Measurements from ENCODE around the gene FMN2.
"Not testable (repeated sequence)": the region's sequence is repeated elsewhere in the genome, so short reads cannot be mapped to it uniquely, and the experiment has no call there.

Gene FMN2

DNA sequence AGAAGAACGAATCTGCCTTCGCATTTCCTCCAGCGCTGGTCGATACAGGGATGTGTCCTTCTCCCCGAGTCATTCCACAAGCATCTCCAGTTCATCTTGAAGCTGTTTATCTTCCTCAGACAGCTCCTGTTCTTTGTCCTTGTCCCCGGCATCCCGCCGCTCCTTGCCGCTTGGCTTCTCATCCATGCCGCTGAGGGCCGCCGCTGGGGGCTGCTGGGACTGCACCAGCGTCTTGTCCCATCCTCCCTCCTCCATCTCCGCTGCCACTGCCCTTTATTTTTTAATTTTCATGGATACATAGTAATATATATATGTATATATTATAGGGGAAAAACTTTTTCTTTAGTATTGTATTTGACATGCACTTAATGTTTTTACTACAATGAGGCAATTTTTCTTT is 53.4 kb downstream of the FMN2 start:
- no peak for DNase-seq

DNA sequence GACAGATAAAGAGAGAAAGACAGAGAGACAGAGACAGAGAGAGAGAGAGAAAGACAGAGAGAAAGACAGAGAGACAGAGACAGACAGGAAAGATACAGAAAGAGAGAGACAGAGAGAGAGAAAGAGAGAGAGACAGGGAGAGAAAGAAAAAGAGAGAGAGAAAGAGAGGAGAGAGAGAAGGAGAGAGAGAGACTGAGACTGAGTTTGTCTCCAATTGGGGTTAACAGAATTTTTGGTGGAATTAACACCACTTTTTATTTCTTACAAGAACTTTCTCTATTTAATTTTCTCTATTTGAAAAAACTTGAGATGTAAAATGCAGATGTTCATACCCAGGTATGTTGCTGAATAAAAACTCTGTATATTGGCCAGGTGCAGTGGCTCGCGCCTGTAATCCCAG is 56.6 kb downstream of the FMN2 start:
- no peak for DNase-seq

DNA sequence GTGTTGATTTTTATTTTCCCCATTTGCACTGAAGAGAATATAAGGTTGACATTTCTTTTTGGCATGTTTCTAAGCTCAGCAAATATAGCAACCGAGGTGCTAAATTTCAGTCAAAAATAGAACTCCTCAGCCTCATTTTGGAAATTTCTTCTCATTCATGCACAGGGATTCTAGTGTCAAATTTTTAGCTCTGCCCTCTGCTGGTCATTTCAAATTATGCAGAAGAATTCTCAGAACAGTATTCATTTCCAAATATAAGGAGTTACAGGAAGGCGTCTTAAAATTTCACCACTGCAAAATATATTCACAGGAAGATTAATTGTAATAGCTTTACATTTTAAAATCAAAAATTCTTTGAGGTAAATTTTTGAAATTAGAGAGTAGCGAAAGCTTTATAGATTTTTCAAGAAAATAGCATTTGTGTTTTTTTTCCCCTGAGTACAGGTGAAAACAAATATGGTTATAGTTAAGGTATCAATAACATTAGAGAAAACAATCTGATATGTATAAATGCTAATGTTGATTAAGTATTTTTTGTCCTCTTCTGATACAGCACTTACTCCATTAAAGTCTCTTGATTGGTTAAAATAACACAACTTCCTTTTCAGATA is 57.9 kb downstream of the FMN2 start:
- peak; percentile 72 for DNase-seq

DNA sequence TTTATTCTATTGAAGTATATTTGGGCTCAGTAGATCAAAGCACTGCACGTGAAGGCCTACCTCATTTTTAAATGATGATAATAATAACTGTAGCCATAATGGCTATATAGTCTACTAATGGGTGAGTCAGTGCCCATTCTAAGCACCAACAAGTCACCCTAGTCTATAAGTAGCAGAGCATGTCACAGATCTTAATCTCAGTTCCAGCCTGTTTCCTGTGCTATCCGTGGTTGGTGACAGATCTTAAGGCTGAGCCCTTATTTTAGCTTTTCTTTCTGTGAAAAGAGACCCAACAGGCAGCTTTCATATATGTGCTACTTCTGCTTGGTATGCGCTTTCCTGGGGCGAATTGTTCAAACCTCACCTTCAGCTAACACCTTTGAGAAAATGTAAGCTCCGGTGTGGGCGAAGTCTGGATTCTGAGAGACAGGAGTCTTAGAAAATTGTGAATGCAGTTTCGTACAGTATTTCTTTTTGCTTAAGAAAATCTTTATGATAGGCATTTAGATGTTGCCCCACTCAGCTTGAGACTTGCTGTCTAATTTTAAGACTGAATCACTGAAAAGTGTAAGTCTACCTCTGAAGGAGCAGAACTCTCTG is 59.6 kb downstream of the FMN2 start:
- no peak for DNase-seq

DNA sequence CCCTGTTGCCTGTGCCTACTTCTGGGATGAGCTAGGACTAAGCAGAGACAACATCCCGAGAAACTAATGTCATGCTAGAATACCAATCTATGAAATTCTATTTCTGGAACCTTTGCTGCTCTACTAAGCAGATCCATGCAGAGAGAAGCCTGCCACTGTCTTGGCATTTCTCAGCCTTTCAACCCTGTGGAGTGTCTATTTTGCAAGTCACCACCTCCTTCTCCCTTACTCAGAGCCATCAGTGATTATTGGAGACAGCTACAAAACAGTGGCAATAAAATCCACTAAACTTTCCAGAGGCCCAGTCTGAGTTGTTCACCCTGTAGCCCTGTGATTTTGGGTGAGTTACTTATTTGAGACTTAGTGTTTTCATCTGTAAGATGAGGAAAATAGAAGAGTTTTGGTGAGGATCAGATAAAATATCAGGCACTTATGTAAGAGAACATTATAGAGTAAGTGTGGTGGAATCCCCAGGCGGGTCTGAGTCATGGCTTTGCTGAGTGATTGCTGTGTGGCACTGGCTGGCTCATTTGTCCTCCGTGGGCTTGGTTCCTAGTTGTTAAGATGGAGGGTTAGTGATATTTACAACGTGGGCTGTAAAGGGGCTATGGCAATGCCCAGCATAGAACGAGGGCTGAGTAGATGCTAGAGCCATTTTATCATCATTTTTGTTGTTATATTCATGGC is 61.1 kb downstream of the FMN2 start:
- DNase-seq: no peak

DNA sequence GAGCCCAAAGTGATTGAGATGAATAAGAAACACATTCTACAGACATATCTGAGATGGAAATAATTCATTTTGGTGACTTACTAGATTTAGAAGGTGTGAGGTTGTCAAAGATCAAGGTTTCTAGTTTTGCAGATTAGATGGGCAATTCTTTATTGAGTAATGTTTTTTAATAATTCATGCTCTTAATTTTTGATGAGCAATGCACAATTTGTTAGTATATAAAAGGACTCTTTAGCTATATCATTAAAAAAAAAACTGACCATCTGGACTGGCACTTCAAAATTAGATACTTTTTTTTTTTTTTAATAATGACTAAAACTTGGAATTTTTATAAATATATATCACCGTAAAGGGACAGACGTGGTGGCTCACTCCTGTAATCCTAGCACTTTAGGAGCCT is 63.9 kb downstream of the FMN2 start:
- DNase-seq: no peak

DNA sequence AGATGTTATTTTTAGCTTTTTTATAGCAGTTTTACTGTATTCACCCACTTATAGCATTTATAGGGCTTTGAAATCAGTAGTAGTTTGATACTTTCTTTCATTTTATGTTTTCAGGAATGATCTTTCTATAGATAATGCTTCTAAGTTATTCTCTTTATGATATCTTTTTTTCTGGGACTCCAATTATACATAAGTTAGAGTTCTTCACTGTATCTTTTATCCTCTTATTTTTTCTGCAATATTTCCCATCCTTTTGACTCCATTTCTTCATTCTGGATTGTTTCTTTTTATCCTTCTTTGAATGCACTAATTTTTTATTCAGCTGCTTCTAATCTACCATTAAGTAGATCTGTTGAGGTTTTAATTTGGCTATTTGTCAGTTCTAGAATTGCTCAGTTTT is 73.1 kb downstream of the FMN2 start:
- no peak for DNase-seq

DNA sequence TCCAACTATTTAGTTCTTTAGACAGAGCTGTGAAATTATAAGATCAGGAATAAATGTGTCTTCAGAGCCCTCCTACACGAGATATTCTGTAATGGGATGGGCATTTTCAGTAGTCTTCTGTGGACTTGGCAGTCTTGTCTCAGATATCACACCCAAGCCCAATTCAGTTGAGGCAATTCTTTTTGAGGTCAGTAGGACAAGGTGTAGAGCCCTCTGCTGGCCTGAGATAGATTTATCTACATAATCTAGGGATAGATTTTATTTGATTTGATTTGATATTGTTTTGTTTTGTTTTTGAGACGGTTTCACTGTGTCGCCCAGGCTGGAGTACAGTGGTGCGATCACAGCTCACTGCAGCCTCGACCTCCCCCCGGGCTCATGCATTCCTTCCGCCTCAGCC is 77.5 kb downstream of the FMN2 start:
- peak; percentile 57 for DNase-seq

DNA sequence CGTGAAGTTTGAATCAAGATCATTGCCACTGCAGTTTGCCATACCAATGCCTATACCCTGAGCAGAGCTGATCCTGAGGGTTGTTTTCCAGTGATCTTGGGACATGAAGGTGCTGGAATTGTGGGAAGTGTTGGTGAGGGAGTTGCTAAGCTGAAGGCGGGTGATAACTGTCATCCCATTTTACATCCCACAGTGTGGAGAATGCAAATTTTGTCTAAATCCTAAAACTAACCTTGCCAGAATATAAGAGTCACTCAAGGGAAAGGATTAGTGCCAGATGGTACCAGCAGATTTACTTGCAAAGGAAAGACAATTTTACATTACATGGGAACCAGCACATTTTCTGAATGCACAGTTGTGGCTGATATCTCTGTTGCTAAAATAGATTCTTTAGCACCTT is 78.6 kb downstream of the FMN2 start:
- DNase-seq: peak; percentile 66

DNA sequence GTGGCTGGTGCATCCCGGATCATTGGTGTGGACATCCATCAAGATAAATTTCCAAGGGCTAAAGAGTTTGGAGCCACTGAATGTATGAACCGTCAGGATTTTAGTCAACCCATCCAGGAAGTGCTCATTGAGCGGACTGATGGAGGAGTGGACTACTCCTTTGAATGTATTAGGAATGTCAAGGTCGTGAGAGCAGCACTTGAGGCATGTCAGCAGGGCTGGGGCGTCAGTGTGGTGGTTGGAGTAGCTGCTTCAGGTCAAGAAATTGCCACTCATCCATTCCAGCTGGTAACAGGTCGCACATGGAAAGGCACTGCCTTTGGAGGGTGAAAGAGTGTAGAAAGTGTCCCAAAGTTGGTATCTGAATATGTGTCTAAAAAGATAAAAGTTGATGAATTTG is 79.1 kb downstream of the FMN2 start:
- peak; percentile 65 for DNase-seq

DNA sequence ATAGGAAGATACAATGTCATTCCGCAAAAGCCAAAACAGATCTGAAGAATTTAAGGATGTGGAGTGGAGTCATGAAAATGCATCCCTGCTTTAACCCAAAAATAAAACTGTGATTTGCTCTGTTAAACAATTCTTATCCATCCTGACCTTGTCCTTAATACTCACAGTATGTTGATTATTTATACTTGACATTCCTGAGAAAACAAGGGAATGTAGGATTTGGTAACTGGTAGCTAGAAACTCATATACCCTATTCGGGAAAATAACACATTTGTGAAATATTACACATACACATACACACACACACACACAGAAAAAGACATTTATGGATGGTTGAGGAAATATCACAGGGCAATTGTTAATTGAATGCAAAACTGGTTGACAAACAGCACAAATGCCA is 80.2 kb downstream of the FMN2 start:
- DNase-seq: no peak

DNA sequence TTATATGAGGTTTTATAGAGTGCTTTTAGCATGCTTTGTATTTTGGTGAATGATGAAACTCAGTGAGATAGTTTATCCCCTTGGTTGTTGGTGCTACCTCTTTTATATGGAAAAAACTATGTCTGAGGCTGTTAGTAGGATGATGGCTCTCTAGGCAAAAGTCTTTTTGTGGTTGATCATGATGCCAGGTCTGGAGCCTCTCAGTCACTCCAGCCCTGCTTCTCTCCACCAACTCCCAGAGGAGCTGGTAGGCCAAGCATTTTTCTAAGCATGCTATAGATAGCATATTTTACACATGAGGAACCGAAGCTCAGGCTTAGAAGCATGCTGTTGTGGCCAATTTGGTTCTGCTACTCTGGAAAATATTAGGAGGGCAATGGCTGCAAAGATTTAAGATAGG is 82.2 kb downstream of the FMN2 start:
- no peak for DNase-seq

DNA sequence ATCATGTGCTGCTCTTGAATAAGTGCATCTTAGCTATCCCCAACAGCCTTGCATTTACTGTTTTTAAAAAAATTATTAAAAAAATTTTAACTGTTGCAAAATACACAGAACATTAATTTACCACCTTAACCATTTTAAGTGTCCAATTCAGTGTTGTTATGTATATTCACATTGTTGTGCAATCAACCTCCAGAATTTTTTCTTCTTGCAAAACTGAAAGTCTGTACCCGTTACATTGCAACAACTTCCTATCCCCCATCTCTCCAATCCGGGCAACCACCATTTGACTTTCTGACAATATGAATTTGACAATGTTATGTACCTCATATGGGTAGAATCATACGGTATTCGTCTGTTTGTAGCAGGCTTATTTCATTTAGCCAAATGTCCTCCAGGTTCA is 83.1 kb downstream of the FMN2 start:
- no peak for DNase-seq

DNA sequence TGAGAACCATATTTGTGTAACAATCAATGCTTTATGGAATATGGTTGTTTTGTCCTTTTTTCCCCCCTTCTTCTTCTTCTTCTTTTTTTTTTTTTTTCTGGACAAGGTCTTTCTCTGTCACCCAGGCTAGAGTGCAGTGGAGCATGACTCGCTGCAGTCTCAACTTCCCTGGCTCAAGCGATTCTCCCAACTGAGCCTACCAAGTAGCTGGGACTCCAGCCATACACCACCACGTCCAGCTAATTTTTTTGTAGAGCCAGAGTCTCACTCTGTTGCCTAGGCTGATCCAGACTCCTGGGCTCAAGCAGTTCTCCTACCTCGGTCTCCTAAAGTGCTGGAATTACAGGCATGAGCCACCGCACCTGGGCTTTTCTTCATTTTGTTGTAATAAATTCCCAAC is 86.7 kb downstream of the FMN2 start:
- no peak for DNase-seq

DNA sequence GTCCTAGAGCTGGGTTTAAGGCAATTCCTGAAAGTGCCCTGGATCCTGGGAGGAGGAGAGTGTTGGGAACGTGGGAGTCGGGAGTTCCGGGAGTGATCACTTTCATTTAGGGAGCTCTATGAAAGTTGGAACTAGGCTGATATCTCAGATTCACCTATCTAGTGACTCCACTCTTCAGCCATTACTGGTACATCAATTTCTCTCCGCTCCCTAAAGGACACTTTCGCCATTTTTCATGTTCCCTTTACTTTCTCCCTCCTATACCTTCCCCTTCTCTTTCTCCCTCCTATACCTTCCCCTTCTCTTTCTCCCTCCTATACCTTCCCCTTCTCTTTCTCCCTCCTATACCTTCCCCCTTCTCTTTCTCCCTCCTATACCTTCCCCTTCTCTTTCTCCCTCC is 93.0 kb downstream of the FMN2 start:
- DNase-seq: not testable (repeated sequence)

DNA sequence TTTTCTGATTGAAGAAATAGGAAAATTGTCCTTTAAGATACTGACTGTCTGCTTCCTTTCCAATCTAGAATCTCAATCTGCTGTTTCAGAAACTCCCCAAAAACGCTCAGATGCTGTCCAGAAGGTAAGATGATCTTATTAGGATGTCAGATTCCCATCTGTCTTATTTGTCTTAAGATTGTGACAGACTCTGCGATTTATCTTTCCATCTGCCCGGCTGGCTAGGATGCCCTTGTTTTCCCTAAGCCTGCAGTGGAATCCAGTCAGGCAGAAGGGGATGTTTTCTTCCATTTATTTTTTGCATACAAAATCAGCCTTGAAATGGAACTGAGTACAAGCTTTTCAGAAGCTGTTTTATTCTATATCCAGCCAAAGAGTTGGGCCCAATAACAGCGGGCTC is 96.5 kb downstream of the FMN2 start:
- DNase-seq: peak; percentile 97

DNA sequence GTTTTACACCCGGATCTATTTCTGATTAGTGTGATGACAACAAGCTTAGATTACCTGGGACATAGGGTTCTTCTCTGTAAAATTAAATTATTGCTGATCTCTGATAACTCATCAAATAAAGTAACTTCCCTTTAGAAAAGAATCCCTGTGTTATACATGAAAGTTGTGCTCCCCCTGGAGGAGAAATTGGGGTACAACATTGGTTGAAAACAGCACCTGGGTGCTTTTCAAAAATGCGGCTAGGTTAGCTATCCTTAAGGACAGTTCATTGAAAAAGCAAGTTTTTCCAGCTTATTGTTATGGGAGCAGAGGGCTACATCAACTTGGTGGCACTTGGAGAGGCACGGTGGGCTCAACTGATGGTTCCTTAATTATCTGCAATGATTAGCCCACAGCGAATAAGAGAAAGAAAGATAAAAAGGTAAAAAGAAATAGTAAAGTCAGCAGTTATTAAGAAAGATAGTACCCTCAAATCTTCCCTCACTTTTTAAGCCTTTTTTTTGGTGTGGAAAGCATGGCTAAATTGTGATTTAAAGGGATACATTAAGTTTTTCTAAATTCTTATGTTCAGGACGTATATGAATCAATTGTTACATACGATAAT is 97.8 kb downstream of the FMN2 start:
- peak; percentile 84 for DNase-seq

DNA sequence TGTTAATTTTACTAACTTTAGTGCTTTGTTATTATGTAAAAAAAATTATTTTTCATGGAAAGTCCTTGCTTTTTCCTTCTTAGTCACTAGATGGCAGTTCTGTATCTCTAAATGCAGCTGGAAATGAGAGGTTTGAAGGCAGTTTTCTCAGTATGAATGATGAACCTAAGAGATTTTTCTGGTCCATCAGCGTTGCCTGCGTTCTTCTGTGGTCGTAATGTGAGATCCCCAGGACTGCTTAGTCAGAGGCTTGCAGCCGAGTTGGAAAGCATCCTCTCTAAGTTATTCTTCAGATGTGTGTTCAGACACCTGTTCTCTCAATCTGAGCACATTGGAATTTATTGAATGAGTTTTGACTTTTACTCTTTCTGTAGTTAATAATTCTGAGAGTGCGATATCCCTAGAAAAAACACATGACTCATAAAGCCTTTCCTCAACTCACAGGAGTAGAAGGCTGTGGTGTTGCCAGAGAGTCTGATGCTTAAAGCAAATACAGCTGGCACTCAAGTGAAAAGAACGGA is 99.3 kb downstream of the FMN2 start:
- DNase-seq: peak; percentile 58

DNA sequence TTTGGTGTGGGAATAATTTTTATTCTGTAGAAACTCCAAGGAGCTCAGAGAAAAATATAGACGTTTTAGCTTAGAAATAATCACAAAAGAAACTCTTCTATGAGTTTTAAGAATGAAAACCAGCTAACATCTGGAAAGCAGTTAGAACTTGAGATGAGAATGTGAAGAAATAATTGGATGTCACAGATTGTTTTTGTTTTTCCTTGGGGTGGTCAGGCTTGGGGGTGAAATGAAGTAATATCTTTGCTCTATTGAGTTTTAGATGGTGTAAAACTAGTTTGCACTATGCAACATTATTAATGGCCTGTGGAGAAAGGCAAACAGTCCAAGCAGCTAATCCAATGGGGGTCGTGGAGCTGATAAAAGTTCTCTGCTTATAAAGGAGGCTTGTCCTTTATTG is 101.2 kb downstream of the FMN2 start:
- no peak for DNase-seq

DNA sequence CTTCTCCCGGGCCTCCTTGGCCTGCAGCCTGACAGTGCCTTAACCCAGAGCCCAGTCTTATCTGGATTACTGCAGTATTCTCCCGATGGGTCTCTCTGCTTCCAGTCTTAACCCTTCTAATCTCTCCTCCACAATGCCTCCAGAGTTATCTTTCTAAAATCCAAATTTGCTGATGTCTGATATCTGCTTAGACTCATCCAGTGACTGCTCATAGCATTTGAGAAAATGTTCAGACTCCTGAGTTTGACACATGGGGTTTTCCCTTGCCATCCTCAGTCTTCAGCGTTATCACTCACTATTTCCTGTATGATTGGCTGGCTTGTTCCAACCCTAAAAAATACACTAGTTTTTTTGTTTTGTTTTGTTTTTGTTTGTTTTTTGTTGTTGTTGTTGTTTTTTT is 102.0 kb downstream of the FMN2 start:
- peak; percentile 51 for DNase-seq

DNA sequence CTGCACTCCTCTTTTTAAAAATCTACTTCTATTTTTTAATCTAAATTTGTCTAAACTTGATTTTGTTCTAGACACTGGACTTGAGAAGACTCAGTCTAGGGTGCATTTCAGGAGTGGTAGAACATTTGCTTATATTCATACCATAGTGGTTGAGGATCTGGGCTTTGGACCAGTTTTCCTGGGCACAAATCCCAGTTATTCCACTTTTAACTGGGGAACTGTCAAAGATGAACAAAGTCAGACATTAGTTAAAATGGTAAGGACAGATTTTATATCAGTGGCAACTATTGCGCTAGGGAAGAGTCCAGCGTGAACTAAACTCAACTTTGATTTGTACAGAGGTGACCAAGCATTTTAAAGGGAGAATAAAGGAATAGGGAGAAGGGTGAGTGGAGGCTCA is 102.4 kb downstream of the FMN2 start:
- no peak for DNase-seq

DNA sequence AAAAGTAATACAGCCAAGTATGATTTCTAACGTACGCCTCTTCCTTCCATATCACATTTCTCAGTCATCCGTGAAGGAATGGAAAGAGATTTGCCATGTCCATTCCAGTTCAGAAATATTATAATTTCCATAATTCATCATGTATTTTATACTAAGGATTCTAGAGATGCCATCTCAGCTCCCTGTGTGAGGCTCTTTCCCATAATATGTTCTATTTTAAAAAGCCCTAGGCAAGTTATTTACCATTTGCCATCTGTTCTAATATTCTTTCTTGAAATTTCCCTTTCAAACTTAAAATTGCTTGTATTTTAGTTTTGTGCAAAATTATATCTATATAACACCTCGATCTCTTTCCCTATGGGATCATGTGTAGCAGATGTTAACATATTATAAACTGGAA is 106.7 kb downstream of the FMN2 start:
- DNase-seq: no peak

DNA sequence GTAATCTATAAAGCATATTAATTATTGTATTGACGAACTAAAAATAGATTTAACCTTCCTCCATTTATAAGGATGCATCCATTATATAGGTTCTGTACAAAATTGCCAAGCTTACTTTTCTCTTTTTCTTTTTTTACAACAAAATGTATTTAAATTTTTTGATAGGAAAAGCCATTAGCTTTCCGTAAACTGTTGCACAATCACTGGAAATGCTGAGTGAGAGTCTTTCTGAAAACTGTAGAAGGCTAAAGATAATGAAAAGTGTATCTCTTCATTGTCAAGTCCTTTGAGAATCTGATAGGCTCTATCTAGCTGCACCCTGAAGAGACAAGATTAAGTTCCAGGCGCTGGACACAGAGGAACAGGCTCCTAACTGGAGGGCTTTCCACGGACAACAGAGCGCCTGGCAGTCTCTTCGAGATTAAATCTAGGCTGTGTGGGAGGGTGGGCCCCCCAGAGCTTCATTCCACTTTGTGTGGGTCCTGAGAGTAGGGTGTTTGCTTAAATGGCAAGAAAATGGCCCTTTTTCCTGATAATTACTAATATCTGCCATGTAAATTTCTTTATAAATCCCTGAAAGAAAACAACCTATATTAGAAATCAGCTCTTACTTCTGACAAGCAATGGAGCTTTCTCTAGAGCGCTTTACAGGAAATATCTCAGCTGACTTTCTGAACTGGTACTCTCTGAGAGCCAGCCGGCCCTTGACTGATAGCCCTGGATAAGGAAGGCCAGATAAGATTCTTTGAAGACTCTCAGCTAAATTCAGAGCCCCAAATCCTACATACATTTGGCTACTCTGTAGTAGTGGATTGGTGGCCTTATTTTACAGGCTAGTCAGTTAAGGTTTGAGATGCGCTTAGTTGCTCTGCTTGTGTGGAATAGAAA is 108.3 kb downstream of the FMN2 start:
- no peak for DNase-seq
